OCI-M1 (cell line): ENCODE measurements around the gene SLC25A27.

Source experiments
- DNase-seq: peaks from one replicate; lab custom pipeline; 2025; lab: John Stamatoyannopoulos, UW

SLC25A27 gene

DNA sequence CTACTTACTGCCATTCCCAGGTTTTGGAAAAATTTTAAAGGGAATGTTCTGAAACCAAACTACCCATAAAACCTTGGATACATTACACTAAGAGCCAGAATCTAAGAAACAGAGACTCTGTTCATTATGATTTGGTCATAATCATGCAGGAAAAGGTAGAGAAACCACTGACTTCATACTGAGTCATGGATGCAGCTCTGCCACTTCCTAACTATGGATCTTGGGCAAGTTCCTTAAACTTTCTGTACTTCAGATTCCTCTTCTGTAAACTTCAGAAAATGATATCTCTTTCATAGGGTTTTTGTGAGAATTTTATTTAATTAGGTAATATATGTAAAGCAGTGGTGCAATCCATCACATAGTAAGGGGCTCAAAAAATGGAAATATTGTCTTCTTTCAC is 62.4 kb downstream of the SLC25A27 start:
- DNase-seq: no peak

DNA sequence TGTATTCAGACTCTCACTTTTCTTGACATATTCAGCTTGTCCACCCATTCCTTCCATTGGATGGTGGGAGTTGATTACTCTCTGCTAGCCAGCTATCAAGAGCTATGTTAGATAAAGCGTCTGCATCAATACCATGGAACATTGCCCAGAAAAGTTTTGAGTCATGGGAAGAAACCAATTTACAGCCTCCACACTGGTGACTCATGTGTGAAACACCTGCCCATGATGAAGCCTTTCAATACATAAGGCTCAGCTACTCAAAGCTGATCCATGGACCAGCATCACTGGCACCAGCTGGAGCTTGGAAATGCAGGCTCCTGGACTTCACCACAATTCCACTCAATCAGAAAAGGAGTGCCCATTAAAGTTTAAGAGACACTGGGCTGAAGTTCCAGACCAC is 66.3 kb downstream of the SLC25A27 start:
- DNase-seq: no peak

DNA sequence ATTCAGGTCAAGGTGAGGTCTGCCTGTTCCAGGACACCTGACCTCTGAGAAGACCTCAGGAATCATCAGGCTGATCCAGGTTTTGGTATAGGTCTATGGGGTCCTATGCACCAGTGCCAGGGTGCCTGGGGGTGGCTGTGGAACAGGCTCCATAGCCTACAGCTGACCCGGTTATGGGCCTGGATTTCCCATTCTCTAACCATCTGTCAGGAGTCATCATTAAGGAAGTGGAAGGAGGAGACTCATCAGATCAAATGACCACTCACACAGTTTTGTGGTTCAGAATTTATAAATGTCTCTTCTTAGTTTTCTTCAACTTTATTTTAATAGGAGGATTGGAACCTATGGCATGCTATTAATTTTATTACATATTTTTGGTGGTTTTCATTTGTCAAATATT is 67.6 kb downstream of the SLC25A27 start:
- no peak for DNase-seq
